Hepatocyte (in vitro differentiated cells): ENCODE measurements around the gene CORT. TPM values are rescaled to one million over a fixed set of nuclear protein-coding genes. Genes with fewer than 3 reads are reported as not detected.
A peak's percentile ranks its signal among the peaks of the same experiment; 100 is the strongest.

Experiments used
- DNase-seq: peaks from one replicate; pipeline ENCODE4 v3.0.0-alpha.2; 2016; ENCODE audit warnings: low spot score
- H2AFZ ChIP-seq: fragments of 200-600 bp; sonication (generic); 2 replicates; pipeline ENCODE4 v1.6.0; 2016; ENCODE audit warnings: antibody characterized with exemption, mild to moderate bottlenecking
- H3K27ac ChIP-seq: fragments of 200-600 bp; sonication (generic); 2 replicates; pipeline ENCODE4 v1.5.1; 2016; ENCODE audit warnings: mild to moderate bottlenecking
- H3K27me3 ChIP-seq: fragments of 200-600 bp; sonication (generic); 2 replicates; pipeline ENCODE4 v1.6.1; 2016
- H3K36me3 ChIP-seq: fragments of 200-600 bp; sonication (generic); replicated peaks from 2 replicates; pipeline ENCODE4 v1.5.1; 2016; ENCODE audit warnings: low read depth; ENCODE audit not compliant: insufficient read depth
- H3K4me1 ChIP-seq: fragments of 200-600 bp; sonication (generic); 2 replicates; pipeline ENCODE4 v1.5.1; 2016; ENCODE audit warnings: mild to moderate bottlenecking, moderate library complexity; ENCODE audit not compliant: insufficient read depth
- H3K4me2 ChIP-seq: fragments of 200-600 bp; sonication (generic); 2 replicates; pipeline ENCODE4 v1.6.0; 2016
- H3K4me3 ChIP-seq: fragments of 200-600 bp; sonication (generic); 2 replicates; pipeline ENCODE4 v1.5.1; 2016; ENCODE audit warnings: mild to moderate bottlenecking
- H3K79me2 ChIP-seq: fragments of 200-600 bp; sonication (generic); 2 replicates; pipeline ENCODE4 v1.6.0; 2017; ENCODE audit warnings: mild to moderate bottlenecking
- H3K9me2 ChIP-seq: fragments of 200-600 bp; sonication (generic); replicated peaks from 2 replicates; pipeline ENCODE4 v1.6.0; 2017; ENCODE audit warnings: mild to moderate bottlenecking; ENCODE audit not compliant: insufficient read depth
- H3K9me3 ChIP-seq: fragments of 200-600 bp; sonication (generic); 2 replicates; pipeline ENCODE4 v1.5.1; 2016; ENCODE audit warnings: low read depth, mild to moderate bottlenecking
- H4K20me1 ChIP-seq: fragments of 200-600 bp; sonication (generic); 2 replicates; pipeline ENCODE4 v1.6.0; 2016; ENCODE audit warnings: mild to moderate bottlenecking; ENCODE audit not compliant: insufficient read depth, poor library complexity, severe bottlenecking
- CTCF ChIP-seq: fragments of 200-600 bp; sonication (generic); IDR thresholded peaks from 2 replicates; pipeline ENCODE4 v1.5.1; 2016; ENCODE audit warnings: antibody characterized with exemption, mild to moderate bottlenecking; ENCODE audit not compliant: poor library complexity
- EZH2 ChIP-seq: fragments of 200-600 bp; sonication (generic); IDR thresholded peaks from 2 replicates; pipeline ENCODE4 v1.6.1; 2016; ENCODE audit warnings: antibody characterized with exemption, mild to moderate bottlenecking, borderline replicate concordance
- EZH2phosphoT487 ChIP-seq: fragments of 200-600 bp; sonication (generic); IDR thresholded peaks from one replicate; pipeline ENCODE4 v1.6.1; 2018; ENCODE audit warnings: antibody characterized with exemption, mild to moderate bottlenecking, low read depth, moderate library complexity; ENCODE audit not compliant: unreplicated experiment, severe bottlenecking
- WGBS: methylation state at CpG from one replicate; pipeline ENCODE4 v1.1.6; 2016; ENCODE audit warnings: low lambda C conversion rate; ENCODE audit errors: missing lambda C conversion rate; 5-methylcytosine and 5-hydroxymethylcytosine counted together
- polyA plus RNA-seq: library from polyadenylated mRNA; unstranded; fragments of >200 nt; fragmentation: Nextera tagmentation; extraction: Ambion mirVana; gene quantifications from 2 replicates; pipeline ENCODE4 v1.2.1, GENCODE V29; 2016
- total RNA-seq: library from RNA; depleted of rRNA; stranded (reverse); fragments of >200 nt; gene quantifications from 2 replicates; pipeline ENCODE4 v1.2.3, GENCODE V29; 2014

CORT gene
- total and polyA plus RNA-seq, 2 experiments from 2014 or later = 0.13 to 0.27 TPM

GRCh38 chr1:10428984-10429383 lies 20.8 kb upstream of the CORT start:
- no peak overlapping the region for H3K4me3 ChIP-seq
- H3K79me2 ChIP-seq = peaks cover 16% of the 10 kb centered on the region
- H3K9me2 ChIP-seq = no peaks in the 10 kb centered on the region
- H4K20me1 ChIP-seq = no peaks in the 10 kb centered on the region
- TF ChIP-seq EZH2 (no peak), CTCF (no peak), EZH2phosphoT487 (no peak)
- WGBS = 92% methylated on average over 5 of the region's 5 CpGs
- H3K9me3 ChIP-seq = no peaks in the 10 kb centered on the region
- no peaks in the 10 kb centered on the region for H3K36me3 ChIP-seq
- H3K4me2 ChIP-seq = no peak overlapping the region
- no peak overlapping the region for H3K27ac ChIP-seq
- no peak overlapping the region for H2AFZ ChIP-seq
- H3K4me1 ChIP-seq = peaks cover 11% of the 10 kb centered on the region
- H3K27me3 ChIP-seq = no peaks in the 10 kb centered on the region
- no peak for DNase-seq

GRCh38 chr1:10429868-10430215 lies 20.0 kb upstream of the CORT start:
- H3K4me3 ChIP-seq = peak overlapping the region; percentile 81
- H3K9me3 ChIP-seq = no peaks in the 10 kb centered on the region
- no peaks in the 10 kb centered on the region for H3K27me3 ChIP-seq
- no peaks in the 10 kb centered on the region for H3K36me3 ChIP-seq
- H2AFZ ChIP-seq = peak overlapping the region; percentile 73
- no peak for DNase-seq
- no peaks in the 10 kb centered on the region for H4K20me1 ChIP-seq
- WGBS = 47% methylated on average over 16 of the region's 16 CpGs
- no peak overlapping the region for H3K27ac ChIP-seq
- no peaks in the 10 kb centered on the region for H3K9me2 ChIP-seq
- peaks cover 11% of the 10 kb centered on the region for H3K4me1 ChIP-seq
- H3K4me2 ChIP-seq = peak overlapping the region; percentile 93
- TF ChIP-seq EZH2phosphoT487 = no peak
- no peak for TF ChIP-seq EZH2
- TF ChIP-seq CTCF = no peak
- H3K79me2 ChIP-seq = peaks cover 16% of the 10 kb centered on the region

- peaks cover 11% of the 10 kb centered on the region for H3K4me1 ChIP-seq
- H3K4me2 ChIP-seq = peak within 1 kb of the TSS; percentile 93
- H2AFZ ChIP-seq = peak within 1 kb of the TSS; percentile 94
- H3K9me2 ChIP-seq = no peaks in the 10 kb centered on the region
- peak within 1 kb of the TSS; percentile 83 for H3K27ac ChIP-seq
- peak; percentile 95 for DNase-seq
- no peaks in the 10 kb centered on the region for H3K9me3 ChIP-seq
- no peaks in the 10 kb centered on the region for H3K27me3 ChIP-seq
- H3K79me2 ChIP-seq = peaks cover 16% of the 10 kb centered on the region
- no peaks in the 10 kb centered on the region for H3K36me3 ChIP-seq
- no peak for TF ChIP-seq EZH2phosphoT487
- TF ChIP-seq CTCF = peak; percentile 97
- no peaks in the 10 kb centered on the region for H4K20me1 ChIP-seq
- H3K4me3 ChIP-seq = peak within 1 kb of the TSS; percentile 81
- WGBS = under 1% methylated on average over 57 of the region's 95 CpGs
Measured at GRCh38 chr1:10430216-10431069, 19.4 kb upstream of the CORT start, which contains the start of gene CENPS. Gene CENPS, plus strand, starts transcription at chr1:10430433. Its CDS starts 85 bp downstream, at chr1:10430518.
